Type B pancreatic cell (in vitro differentiated cells): ENCODE results near the gene SLC14A1. TPM values are rescaled to one million over a fixed set of nuclear protein-coding genes. Genes with fewer than 3 reads are reported as not detected.
A peak's percentile ranks its signal among the peaks of the same experiment; 100 is the strongest.

ENCODE experiments used
- DNase-seq: peaks from one replicate; pipeline ENCODE4 v3.0.0; 2021; ENCODE audit warnings: mixed read lengths; ENCODE audit not compliant: unreplicated experiment; ENCODE audit errors: extremely low spot score
- H3K27ac Mint-ChIP-seq: 2 replicates; pipeline ENCODE4 v1.8.0; 2021; ENCODE audit warnings: mild to moderate bottlenecking, mixed read lengths
- H3K27me3 Mint-ChIP-seq: 2 replicates; pipeline ENCODE4 v1.8.0; 2021; ENCODE audit warnings: mixed read lengths
- H3K36me3 Mint-ChIP-seq: 2 replicates; pipeline ENCODE4 v1.8.0; 2021; ENCODE audit warnings: mixed read lengths
- H3K4me1 Mint-ChIP-seq: one replicate; pipeline ENCODE4 v1.8.0; 2021; ENCODE audit warnings: mixed read lengths; ENCODE audit not compliant: unreplicated experiment
- H3K4me3 Mint-ChIP-seq: 2 replicates; pipeline ENCODE4 v1.8.0; 2021; ENCODE audit warnings: mild to moderate bottlenecking, mixed read lengths
- H3K9me3 Mint-ChIP-seq: 2 replicates; pipeline ENCODE4 v1.8.0; 2021; ENCODE audit warnings: mixed read lengths
- total RNA-seq: library from RNA; stranded (reverse); gene quantifications from 2 replicates; pipeline ENCODE4 v1.2.1, GENCODE V29; 2021; ENCODE audit warnings: low replicate concordance
- TF ChIP-seq, protein P1 (sequence below): fragments of 200-600 bp; sonication (generic); conservative IDR thresholded peaks from 2 replicates; pipeline ENCODE4 v1.5.0; 2021; ENCODE audit warnings: antibody characterized with exemption, mild to moderate bottlenecking

The SLC14A1 gene
- total RNA-seq, 1 donor from 2014 or later, result 2.4 TPM

DNA sequence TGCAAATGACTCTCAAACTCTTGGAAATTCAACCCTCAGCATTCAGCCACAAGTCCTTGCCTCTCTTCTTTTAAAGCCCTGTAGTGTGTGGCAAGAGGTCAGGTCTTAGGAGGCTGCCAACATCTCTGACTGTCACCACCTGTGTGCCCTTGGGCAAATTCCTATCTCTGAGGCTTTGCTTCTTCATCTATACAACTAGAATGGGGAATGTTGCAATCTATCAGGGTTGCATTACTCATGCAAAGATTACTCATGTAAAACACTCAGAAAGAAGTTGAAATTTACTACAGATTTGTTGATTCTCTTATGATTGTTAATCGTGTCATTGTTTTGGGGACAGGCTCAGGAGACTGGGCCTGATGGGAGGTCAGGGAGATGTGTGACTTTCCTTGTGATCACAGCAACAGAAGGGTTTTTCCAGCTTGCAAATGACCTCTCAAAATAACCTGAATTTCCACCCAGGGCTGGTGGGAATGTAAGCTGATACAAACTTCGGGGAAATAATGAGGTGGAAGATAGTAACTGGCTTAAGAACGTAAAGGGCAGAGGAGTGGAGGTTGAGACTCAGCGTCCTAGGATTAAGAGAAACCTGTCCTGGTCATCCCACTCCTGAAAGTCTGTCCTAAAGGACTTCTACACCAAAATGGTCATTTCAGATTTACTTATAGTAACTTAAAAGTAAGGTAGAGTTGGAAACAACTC is 69.4 kb downstream of the SLC14A1 start:
- DNase-seq, result no peak
- peaks cover 4% of the 10 kb centered on the region for H3K9me3 Mint-ChIP-seq

GRCh38 chr18:45801416-45802004 is 77.5 kb downstream of the SLC14A1 start:
- Mint-ChIP-seq H3K9me3 (peaks cover 8% of the 10 kb centered on the region), H3K27me3 (no peaks in the 10 kb centered on the region)
- TF ChIP-seq, protein P1, sequence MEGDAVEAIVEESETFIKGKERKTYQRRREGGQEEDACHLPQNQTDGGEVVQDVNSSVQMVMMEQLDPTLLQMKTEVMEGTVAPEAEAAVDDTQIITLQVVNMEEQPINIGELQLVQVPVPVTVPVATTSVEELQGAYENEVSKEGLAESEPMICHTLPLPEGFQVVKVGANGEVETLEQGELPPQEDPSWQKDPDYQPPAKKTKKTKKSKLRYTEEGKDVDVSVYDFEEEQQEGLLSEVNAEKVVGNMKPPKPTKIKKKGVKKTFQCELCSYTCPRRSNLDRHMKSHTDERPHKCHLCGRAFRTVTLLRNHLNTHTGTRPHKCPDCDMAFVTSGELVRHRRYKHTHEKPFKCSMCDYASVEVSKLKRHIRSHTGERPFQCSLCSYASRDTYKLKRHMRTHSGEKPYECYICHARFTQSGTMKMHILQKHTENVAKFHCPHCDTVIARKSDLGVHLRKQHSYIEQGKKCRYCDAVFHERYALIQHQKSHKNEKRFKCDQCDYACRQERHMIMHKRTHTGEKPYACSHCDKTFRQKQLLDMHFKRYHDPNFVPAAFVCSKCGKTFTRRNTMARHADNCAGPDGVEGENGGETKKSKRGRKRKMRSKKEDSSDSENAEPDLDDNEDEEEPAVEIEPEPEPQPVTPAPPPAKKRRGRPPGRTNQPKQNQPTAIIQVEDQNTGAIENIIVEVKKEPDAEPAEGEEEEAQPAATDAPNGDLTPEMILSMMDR, result no peak

More for the DNA sequence above, 69.4 kb downstream of the SLC14A1 start:
- Mint-ChIP-seq H3K27me3 (no peaks in the 10 kb centered on the region), H3K4me1 (peaks cover 5% of the 10 kb centered on the region), H3K4me3 (peak overlapping the region; percentile 35), H3K27ac (peak overlapping the region; percentile 92), H3K36me3 (peaks cover 3% of the 10 kb centered on the region)
- TF ChIP-seq, protein P1, result no peak

More at GRCh38 chr18:45801416-45802004, 77.5 kb downstream of the SLC14A1 start:
- no peak for DNase-seq
- Mint-ChIP-seq H3K36me3 (peaks cover 3% of the 10 kb centered on the region), H3K4me1 (no peaks in the 10 kb centered on the region), H3K27ac (no peak overlapping the region), H3K4me3 (no peak overlapping the region)

Other genes starting within 250 kb of the SLC14A1 start
- 1.5 and 5.7 TPM in 2 replicates for gene SLC14A2, start 108.7 kb upstream of the SLC14A1 start, total RNA-seq
- gene SIGLEC15, start 101.5 kb downstream of the SLC14A1 start, total RNA-seq, result 0.41 and 0.76 TPM in 2 replicates
- gene EPG5, start 243.1 kb downstream of the SLC14A1 start, total RNA-seq, result 20.1 and 27.9 TPM in 2 replicates